Measurements from ENCODE around the gene PRKD1. TPM values are rescaled to one million over a fixed set of nuclear protein-coding genes. Genes with fewer than 3 reads are reported as not detected.
A peak's percentile ranks its signal among the peaks of the same experiment; 100 is the strongest.

Gene PRKD1
- total RNA-seq, 1 experiment from 2014 or later, result 2.7 TPM

DNA sequence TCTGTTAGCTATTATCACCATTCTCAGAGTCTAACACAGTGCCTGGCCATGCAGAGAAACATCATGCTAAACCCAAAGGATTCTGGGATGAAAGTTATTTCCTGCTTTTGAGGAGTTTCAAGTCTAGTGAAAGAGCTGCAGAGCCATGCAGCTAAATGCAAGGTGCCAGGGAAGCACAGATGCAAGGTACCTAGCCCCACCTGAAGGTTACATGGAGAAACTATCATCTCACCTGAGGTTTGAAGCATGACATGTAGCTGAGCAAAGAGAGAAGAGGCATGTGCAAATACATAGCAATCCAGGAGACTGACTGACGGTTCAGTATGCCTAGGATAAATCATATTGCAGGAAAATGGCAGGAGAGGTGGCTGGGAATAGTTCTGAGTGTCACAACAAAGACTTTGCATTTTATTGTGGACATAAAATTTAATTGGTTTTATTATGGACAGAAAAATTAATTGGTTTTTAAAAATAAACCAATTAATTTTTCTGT, 170.4 kb downstream of the PRKD1 start:
- no peak overlapping the region for H2AFZ ChIP-seq (ENCODE audit: low read length)
- no peak overlapping the region for H2BK120ac ChIP-seq (ENCODE audit: low read depth, low read length, poor library complexity, severe bottlenecking)
- H3K27ac ChIP-seq (ENCODE audit: insufficient read length, low read depth, low read length), result no peak overlapping the region
- no peaks in the 10 kb centered on the region for H3K23me2 ChIP-seq (ENCODE audit: insufficient read length, low read depth, low read length, poor library complexity, severe bottlenecking)
- no peaks in the 10 kb centered on the region for H3K79me2 ChIP-seq (ENCODE audit: insufficient read depth, low read length)
- H3K4ac ChIP-seq (ENCODE audit: low read depth, low read length), result no peak overlapping the region
- H3K4me1 ChIP-seq (ENCODE audit: insufficient read depth, low read length), result no peaks in the 10 kb centered on the region
- Mint-ChIP-seq H3K4me1 (peaks cover 0 to 3% of the 10 kb centered on the region in 2 experiments; a peak in 1 of 4 replicates), H3K36me3 (ENCODE audit: insufficient read depth in 1 of 3, low read depth in 3 of 3) (no peaks in the 10 kb centered on the region), H3K27ac (no peak overlapping the region), H3K27me3 (ENCODE audit: low read depth) (no peaks in the 10 kb centered on the region), H3K4me3 (no peak overlapping the region), H3K9me3 (no peaks in the 10 kb centered on the region)
- H4K20me1 ChIP-seq (ENCODE audit: control insufficient read depth, insufficient read depth, insufficient read length), result no peaks in the 10 kb centered on the region
- H3K27me3 ChIP-seq (ENCODE audit: insufficient read depth, low read length), result no peaks in the 10 kb centered on the region
- no peak overlapping the region for H3K23ac ChIP-seq (ENCODE audit: insufficient read length, low read depth, low read length)
- H4K5ac ChIP-seq (ENCODE audit: insufficient read length, low read depth, low read length), result no peak overlapping the region
- H2AK5ac ChIP-seq (ENCODE audit: insufficient read length, low read length), result no peak overlapping the region
- H3K9me3 ChIP-seq (ENCODE audit: control insufficient read depth, low read depth, low read length), result no peaks in the 10 kb centered on the region
- H3K4me2 ChIP-seq (ENCODE audit: insufficient read depth, insufficient read length, low read length), result no peak overlapping the region
- H3K18ac ChIP-seq (ENCODE audit: insufficient read length, low read depth, low read length), result no peak overlapping the region
- H2BK20ac ChIP-seq (ENCODE audit: low read depth, low read length, poor library complexity, severe bottlenecking), result no peak overlapping the region
- no peak overlapping the region for H2BK15ac ChIP-seq (ENCODE audit: low read depth, low read length)
- H3T11ph ChIP-seq (ENCODE audit: low read length), result no peak overlapping the region
- no peak overlapping the region for H3K56ac ChIP-seq (ENCODE audit: insufficient read length, low read depth, low read length)
- H3K9ac ChIP-seq (ENCODE audit: extremely low read depth, insufficient read length, low read length), result no peak overlapping the region
- H4K91ac ChIP-seq (ENCODE audit: insufficient read length, low read depth, low read length), result no peak overlapping the region
- H2BK12ac ChIP-seq (ENCODE audit: insufficient read length, low read depth, low read length), result no peak overlapping the region
- DNase-seq, result no peak
- no CpG with 5 or more reads among the region's 1 CpG for WGBS (ENCODE audit: extremely low coverage, insufficient read length, low lambda C conversion rate)
- no peak overlapping the region for H3K14ac ChIP-seq (ENCODE audit: insufficient read depth, low read length)
- no peak overlapping the region for H4K8ac ChIP-seq (replicated peaks; ENCODE audit: insufficient read length, low read depth, low read length)
- H3K79me1 ChIP-seq (ENCODE audit: insufficient read depth, low read depth, low read length, poor library complexity, severe bottlenecking), result no peaks in the 10 kb centered on the region
- TF ChIP-seq, protein P1, sequence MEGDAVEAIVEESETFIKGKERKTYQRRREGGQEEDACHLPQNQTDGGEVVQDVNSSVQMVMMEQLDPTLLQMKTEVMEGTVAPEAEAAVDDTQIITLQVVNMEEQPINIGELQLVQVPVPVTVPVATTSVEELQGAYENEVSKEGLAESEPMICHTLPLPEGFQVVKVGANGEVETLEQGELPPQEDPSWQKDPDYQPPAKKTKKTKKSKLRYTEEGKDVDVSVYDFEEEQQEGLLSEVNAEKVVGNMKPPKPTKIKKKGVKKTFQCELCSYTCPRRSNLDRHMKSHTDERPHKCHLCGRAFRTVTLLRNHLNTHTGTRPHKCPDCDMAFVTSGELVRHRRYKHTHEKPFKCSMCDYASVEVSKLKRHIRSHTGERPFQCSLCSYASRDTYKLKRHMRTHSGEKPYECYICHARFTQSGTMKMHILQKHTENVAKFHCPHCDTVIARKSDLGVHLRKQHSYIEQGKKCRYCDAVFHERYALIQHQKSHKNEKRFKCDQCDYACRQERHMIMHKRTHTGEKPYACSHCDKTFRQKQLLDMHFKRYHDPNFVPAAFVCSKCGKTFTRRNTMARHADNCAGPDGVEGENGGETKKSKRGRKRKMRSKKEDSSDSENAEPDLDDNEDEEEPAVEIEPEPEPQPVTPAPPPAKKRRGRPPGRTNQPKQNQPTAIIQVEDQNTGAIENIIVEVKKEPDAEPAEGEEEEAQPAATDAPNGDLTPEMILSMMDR (conservative IDR thresholded peaks at IDR 0.05), result peak; percentile 19; the same call in 1 of the 3 replicates
- no peak overlapping the region for H2BK5ac ChIP-seq (ENCODE audit: insufficient read length, low read length)
